Activated T-cell treated with anti-CD3 and anti-CD28 coated beads, Interleukin-2, amount 50 U/mL, for 48 hours (primary cell): ENCODE results near the gene MLLT6.
A peak's percentile ranks its signal among the peaks of the same experiment; 100 is the strongest.

Experiments
- DNase-seq, 2 experiments: peaks; one replicate each; pipeline ENCODE4 v3.0.0-alpha.2; 2020

The MLLT6 gene

GRCh38 chr17:38676706-38677504 lies 28.2 kb upstream of the MLLT6 start:
- peak; percentile 94 for DNase-seq

- DNase-seq: no peak
Measured at GRCh38 chr17:38677819-38678218, 27.3 kb upstream of the MLLT6 start.

- no peak for DNase-seq
Measured at GRCh38 chr17:38681096-38681495, 24.0 kb upstream of the MLLT6 start.

GRCh38 chr17:38685491-38685890 lies 19.6 kb upstream of the MLLT6 start:
- no peak for DNase-seq

GRCh38 chr17:38687286-38687685 lies 17.8 kb upstream of the MLLT6 start:
- DNase-seq: no peak

- no peak for DNase-seq
Measured at GRCh38 chr17:38690386-38690785, 14.7 kb upstream of the MLLT6 start.

GRCh38 chr17:38691154-38691553 lies 13.9 kb upstream of the MLLT6 start:
- no peak for DNase-seq

GRCh38 chr17:38693700-38694329 lies 11.3 kb upstream of the MLLT6 start:
- DNase-seq: no peak

- DNase-seq: no peak
Measured at GRCh38 chr17:38697061-38697820, 7.8 kb upstream of the MLLT6 start.

GRCh38 chr17:38698760-38699159 lies 6.3 kb upstream of the MLLT6 start:
- DNase-seq: no peak

GRCh38 chr17:38701504-38702165 lies 3.4 kb upstream of the MLLT6 start:
- DNase-seq: peak; percentile 93

GRCh38 chr17:38702166-38702915 lies 2.7 kb upstream of the MLLT6 start:
- peak; percentile 89 for DNase-seq

GRCh38 chr17:38702916-38703741 lies 1.9 kb upstream of the MLLT6 start:
- no peak for DNase-seq

- peak; percentile 91 to 92 for DNase-seq
Measured at GRCh38 chr17:38703742-38704605, 1.1 kb upstream of the MLLT6 start.

GRCh38 chr17:38705523-38705802 lies 390 bp downstream of the MLLT6 start:
- DNase-seq: peak; percentile 63 to 66

GRCh38 chr17:38705803-38706504 lies 881 bp downstream of the MLLT6 start:
- DNase-seq: peak; percentile 66 to 69

GRCh38 chr17:38706505-38707216 lies 1.6 kb downstream of the MLLT6 start:
- DNase-seq: peak; percentile 58 to 60

- DNase-seq: no peak
Measured at GRCh38 chr17:38707678-38708351, 2.7 kb downstream of the MLLT6 start.
